Erythroblast (primary cell): ENCODE results near the gene PMM1.

Experiments
- GATA1 ChIP-seq: IDR thresholded peaks from 2 replicates; pipeline ENCODE4 v1.6.1; 2011; ENCODE audit warnings: low read depth, mild to moderate bottlenecking, control low read depth, low read length, moderate library complexity
- POLR2A ChIP-seq: IDR thresholded peaks from 2 replicates; pipeline ENCODE4 v1.6.1; 2011; ENCODE audit warnings: mild to moderate bottlenecking, low read length

DNA sequence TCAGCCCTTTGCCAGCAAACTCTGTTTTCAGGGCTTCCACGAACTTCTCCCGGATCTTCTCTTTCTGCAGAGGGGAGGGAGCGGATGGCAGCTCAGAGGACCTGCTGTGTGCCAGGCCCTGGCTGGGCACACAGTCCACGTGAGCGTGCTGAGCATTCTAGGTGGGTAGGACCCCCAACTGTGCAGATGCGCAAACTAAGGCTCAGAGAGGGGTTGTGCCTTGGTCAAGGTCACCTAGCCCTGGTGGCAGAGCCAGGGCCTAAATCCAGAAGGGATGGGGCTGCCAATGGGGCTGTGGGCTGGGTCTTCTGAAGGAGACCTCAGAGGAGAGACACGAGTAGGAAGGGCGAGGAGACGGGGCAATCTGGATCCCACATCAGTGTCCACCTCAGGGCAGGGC is 10.8 kb downstream of the PMM1 start:
- TF ChIP-seq POLR2A = no peak
- no peak for TF ChIP-seq GATA1
